Endodermal cell (in vitro differentiated cells): ENCODE results near the gene ARNT2. TPM values are rescaled to one million over a fixed set of nuclear protein-coding genes. Genes with fewer than 3 reads are reported as not detected.
A peak's percentile ranks its signal among the peaks of the same experiment; 100 is the strongest.

Experiments used
- DNase-seq: peaks from one replicate; pipeline ENCODE4 v3.0.0-alpha.2; 2017
- H3K27ac ChIP-seq: 2 replicates; pipeline ENCODE4 v1.5.1; 2013; ENCODE audit warnings: mild to moderate bottlenecking, low read depth, low read length, moderate library complexity
- H3K27me3 ChIP-seq: 2 replicates; pipeline ENCODE4 v1.6.1; 2013; ENCODE audit warnings: mild to moderate bottlenecking, low read length, moderate library complexity; ENCODE audit not compliant: insufficient read depth, control insufficient read depth, poor library complexity, severe bottlenecking
- H3K36me3 ChIP-seq: 2 replicates; pipeline ENCODE4 v1.7.0; 2013; ENCODE audit warnings: mild to moderate bottlenecking, low read length, moderate library complexity; ENCODE audit not compliant: control insufficient read depth, insufficient read depth
- H3K4me1 ChIP-seq: one replicate; pipeline ENCODE4 v1.7.0; 2013; ENCODE audit warnings: low read length; ENCODE audit not compliant: control insufficient read depth, insufficient read depth
- H3K4me3 ChIP-seq: 2 replicates; pipeline ENCODE4 v1.5.1; 2013; ENCODE audit warnings: mild to moderate bottlenecking, low read length, moderate library complexity
- H3K9ac ChIP-seq: 2 replicates; pipeline ENCODE4 v1.6.1; 2013; ENCODE audit warnings: mild to moderate bottlenecking, low read length, moderate library complexity; ENCODE audit not compliant: poor library complexity, severe bottlenecking; ENCODE audit errors: extremely low read depth
- H3K9me3 ChIP-seq: 2 replicates; pipeline ENCODE4 v1.6.1; 2013; ENCODE audit warnings: mild to moderate bottlenecking, low read length, moderate library complexity; ENCODE audit not compliant: control insufficient read depth
- H3K27ac Mint-ChIP-seq: 2 replicates; pipeline ENCODE4 v1.8.0; 2020; ENCODE audit warnings: mixed read lengths
- H3K27me3 Mint-ChIP-seq: 2 replicates; pipeline ENCODE4 v1.8.0; 2021; ENCODE audit warnings: mild to moderate bottlenecking, mixed read lengths; ENCODE audit not compliant: insufficient read depth
- H3K36me3 Mint-ChIP-seq: 2 replicates; pipeline ENCODE4 v1.8.0; 2020; ENCODE audit warnings: low read depth, mixed read lengths
- H3K4me1 Mint-ChIP-seq: 2 replicates; pipeline ENCODE4 v1.8.0; 2020; ENCODE audit warnings: mixed read lengths
- H3K4me3 Mint-ChIP-seq: 2 replicates; pipeline ENCODE4 v1.8.0; 2020; ENCODE audit warnings: mild to moderate bottlenecking, moderate library complexity, mixed read lengths
- H3K9me3 Mint-ChIP-seq: 2 replicates; pipeline ENCODE4 v1.8.0; 2020; ENCODE audit warnings: mild to moderate bottlenecking, mixed read lengths
- CTCF ChIP-seq: fragments of 200-600 bp; sonication (generic); conservative IDR thresholded peaks from 2 replicates; pipeline ENCODE4 v1.5.0; 2021; ENCODE audit warnings: antibody characterized with exemption, mild to moderate bottlenecking
- WGBS, 2 experiments: methylation state at CpG; one replicate each; pipeline versions ENCODE4 v1.1.5 to v1.1.7; 2013; ENCODE audit warnings: missing lambda C conversion rate in 2 of 2, mixed read lengths in 1 of 2; ENCODE audit not compliant: insufficient coverage in 1 of 2, insufficient read length in 1 of 2; 5-methylcytosine and 5-hydroxymethylcytosine counted together
- long read RNA-seq, 4 experiments: library from polyadenylated mRNA in 2 of 4; library from RNA in 1 of 4; library from capped mRNA in 1 of 4; stranded (forward) in 3 of 4; unstranded in 1 of 4; transcript quantifications; one replicate each; pipeline ENCODE4 v2.0.0, GENCODE V29; 2020 to 2021; ENCODE audit warnings: inconsistent platforms in 1 of 4
- polyA plus RNA-seq, 2 experiments: library from polyadenylated mRNA; stranded (reverse); fragments of 50-300 nt; gene quantifications; one replicate each; pipeline ENCODE4 v1.2.3, GENCODE V29; 2013
- total RNA-seq, 2 donors: library from RNA; stranded (reverse); fragmentation: NEBNext Ultra II Directional in 1 of 2; extraction: Animal tissue kit (Norgen Biotek cat#: 25700) in 1 of 2; gene quantifications; 2 replicates in 1 of 2; 3 replicates in 1 of 2; pipeline ENCODE4 v1.2.1, GENCODE V29; 2021

ARNT2 gene
- 10 to 100 TPM in 1 of 2 donors, 1 to 10 TPM in 1; 8.0 to 15.9 TPM for total RNA-seq
- polyA plus RNA-seq (2013, experiment 1 of 2): 24.3 TPM
- 24.4 TPM for polyA plus RNA-seq (2013, experiment 2 of 2)
- long read RNA-seq, experiment 1, partial matches to known transcripts: 0 of 4 reads
- long read RNA-seq, experiment 1, other reads (novel, unspliced or antisense): 4 of 4 reads
- long read RNA-seq, experiment 2, full-length matches to known transcripts: 12 of 20 reads
- long read RNA-seq, experiment 2, partial matches to known transcripts: 0 of 20 reads
- long read RNA-seq, experiment 2, other reads (novel, unspliced or antisense): 8 of 20 reads
- long read RNA-seq, experiment 3, full-length matches to known transcripts: 1 of 12 reads
- long read RNA-seq, experiment 3, partial matches to known transcripts: 0 of 12 reads
- long read RNA-seq, experiment 3, other reads (novel, unspliced or antisense): 11 of 12 reads
- long read RNA-seq, experiment 4: 0 reads

- Histone ChIP-seq H3K27ac (peak within 1 kb of the TSS; percentile 85), H3K4me3 (peak within 1 kb of the TSS; percentile 75), H3K4me1 (no peaks in the 10 kb centered on the region), H3K9me3 (no peaks in the 10 kb centered on the region), H3K9ac (peak within 1 kb of the TSS; percentile 36), H3K27me3 (peaks cover 33% of the 10 kb centered on the region), H3K36me3 (no peaks in the 10 kb centered on the region)
- Mint-ChIP-seq H3K36me3 (no peaks in the 10 kb centered on the region), H3K4me1 (peaks cover 10% of the 10 kb centered on the region), H3K4me3 (peak within 1 kb of the TSS; percentile 67), H3K27me3 (peaks cover 56% of the 10 kb centered on the region), H3K9me3 (no peaks in the 10 kb centered on the region), H3K27ac (peak within 1 kb of the TSS; percentile 84)
- peak; percentile 80 for DNase-seq
- WGBS, 2 experiments: 0% methylated on average over 24 to 102 of the region's 102 CpGs
- no peak for TF ChIP-seq CTCF
Observed at GRCh38 chr15:80404057-80404760, at the start of gene ARNT2. Gene ARNT2, plus strand, starts transcription at chr15:80404382. Its CDS starts 134 bp downstream, at chr15:80404516.

DNA sequence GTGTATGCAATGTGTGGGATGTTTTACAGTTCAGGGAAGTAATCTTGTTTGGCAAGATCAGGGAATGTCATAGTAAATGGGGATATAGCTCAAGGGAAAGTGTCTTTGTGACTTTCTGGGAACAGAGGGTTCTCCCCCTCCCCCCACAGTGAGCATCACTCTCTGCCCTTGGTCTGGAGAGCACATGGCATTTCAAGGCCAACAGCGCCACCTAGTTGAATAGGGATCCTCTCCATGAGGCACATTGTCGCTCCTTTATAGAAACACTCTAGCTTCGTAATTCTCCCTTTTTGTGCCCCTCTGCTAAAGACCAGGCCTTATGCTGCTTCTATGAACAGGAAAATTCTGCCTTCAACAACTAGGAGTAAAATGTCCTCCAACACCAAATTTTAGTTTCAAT lies 37.1 kb upstream of the ARNT2 start:
- Mint-ChIP-seq H3K36me3 (no peaks in the 10 kb centered on the region), H3K27ac (no peak overlapping the region), H3K4me1 (peaks cover 1% of the 10 kb centered on the region), H3K27me3 (peaks cover 6% of the 10 kb centered on the region), H3K4me3 (no peak overlapping the region), H3K9me3 (peaks cover 47% of the 10 kb centered on the region)
- no peaks in the 10 kb centered on the region for H3K27me3 ChIP-seq
- no peaks in the 10 kb centered on the region for H3K4me1 ChIP-seq
- peak; percentile 79 for TF ChIP-seq CTCF
- peak; percentile 87 for DNase-seq
- H3K9ac ChIP-seq: no peak overlapping the region
- H3K9me3 ChIP-seq: peaks cover 31% of the 10 kb centered on the region
- no peaks in the 10 kb centered on the region for H3K36me3 ChIP-seq
- no peak overlapping the region for H3K27ac ChIP-seq
- no peak overlapping the region for H3K4me3 ChIP-seq
- 75 to 77% methylated on average over 3 of the region's 3 CpGs for WGBS, 2 experiments

DNA sequence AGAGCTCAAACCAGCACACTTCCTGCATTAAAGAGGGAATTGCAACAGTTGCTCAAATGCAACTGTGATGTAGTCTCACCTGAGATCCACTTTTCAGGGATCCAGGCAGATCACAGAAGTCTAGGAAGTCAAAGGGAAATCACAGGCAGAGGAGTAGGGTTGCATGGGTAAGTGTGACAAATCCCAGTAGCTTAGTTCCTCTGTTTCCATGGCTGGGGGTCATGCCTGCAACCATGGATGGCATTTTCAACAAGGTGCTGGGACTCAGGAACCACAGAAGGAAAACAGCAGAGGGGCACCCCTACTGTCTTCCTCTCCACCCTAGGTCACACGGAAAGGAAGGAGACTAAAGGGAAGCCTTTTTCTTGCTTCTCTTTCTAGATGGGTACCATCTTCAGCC lies 36.5 kb upstream of the ARNT2 start:
- DNase-seq: no peak
- H3K4me3 Mint-ChIP-seq: no peak overlapping the region
- no peak overlapping the region for H3K4me3 ChIP-seq
- no peak overlapping the region for H3K27ac ChIP-seq
- H3K4me1 ChIP-seq: no peaks in the 10 kb centered on the region
- H3K9ac ChIP-seq: no peak overlapping the region
- peaks cover 1% of the 10 kb centered on the region for H3K4me1 Mint-ChIP-seq
- no peaks in the 10 kb centered on the region for H3K27me3 ChIP-seq
- peaks cover 47% of the 10 kb centered on the region for H3K9me3 Mint-ChIP-seq
- H3K27me3 Mint-ChIP-seq: peaks cover 6% of the 10 kb centered on the region
- TF ChIP-seq CTCF: no peak
- 80 to 81% methylated on average over 1 of the region's 1 CpG for WGBS, 2 experiments
- peaks cover 31% of the 10 kb centered on the region for H3K9me3 ChIP-seq
- no peaks in the 10 kb centered on the region for H3K36me3 ChIP-seq
- H3K27ac Mint-ChIP-seq: no peak overlapping the region
- no peaks in the 10 kb centered on the region for H3K36me3 Mint-ChIP-seq
